Tibial nerve (tissue), 3 donors: ENCODE results near the gene YJEFN3.

Experiments used
- CTCF ChIP-seq, 5 experiments: fragments of 200-600 bp in 3 of 5; fragments of 450-650 bp in 2 of 5; sonication (generic) in 3 of 5; IDR thresholded peaks; one replicate each; pipeline ENCODE4 v1.5.1; 2016 to 2019; ENCODE audit warnings: antibody characterized with exemption in 5 of 5, mild to moderate bottlenecking in 3 of 5, moderate library complexity in 2 of 5
- POLR2A ChIP-seq, 2 donors: fragments of 450-650 bp; IDR thresholded peaks; one replicate each; pipeline ENCODE4 v1.6.1; 2017; ENCODE audit warnings: antibody characterized with exemption in 2 of 2, mild to moderate bottlenecking in 2 of 2, moderate library complexity in 2 of 2

GRCh38 chr19:19504754-19505668 is 23.7 kb upstream of the YJEFN3 start:
- TF ChIP-seq CTCF (IDR thresholded peaks at IDR 0.05) = no peak
- no peak for TF ChIP-seq POLR2A (IDR thresholded peaks at IDR 0.05)
